GM04504 (cell line): ENCODE results near the gene TIMM29.
"Not testable (repeated sequence)": the region's sequence is repeated elsewhere in the genome, so short reads cannot be mapped to it uniquely, and the experiment has no call there.

ENCODE experiments used
- DNase-seq: peaks from one replicate; pipeline ENCODE4 v3.0.0-alpha.2; 2012; ENCODE audit warnings: low read depth

TIMM29 gene

GRCh38 chr19:10912619-10913018 lies 16.0 kb upstream of the TIMM29 start:
- no peak for DNase-seq

- no peak for DNase-seq
These were observed 14.8 kb upstream of the TIMM29 start for GRCh38 chr19:10913716-10914340.

GRCh38 chr19:10915130-10916091 lies 13.2 kb upstream of the TIMM29 start:
- DNase-seq = peak; percentile 92

- DNase-seq = no peak
These were observed 12.0 kb upstream of the TIMM29 start for GRCh38 chr19:10916602-10917001.

- no peak for DNase-seq
These were observed 10.3 kb upstream of the TIMM29 start for GRCh38 chr19:10918359-10918758.

- DNase-seq = no peak
These were observed 9.0 kb upstream of the TIMM29 start for GRCh38 chr19:10919352-10920287.

GRCh38 chr19:10920288-10920655 lies 8.3 kb upstream of the TIMM29 start:
- DNase-seq = no peak

- no peak for DNase-seq
These were observed 7.8 kb upstream of the TIMM29 start for GRCh38 chr19:10920781-10921180.

- DNase-seq = no peak
These were observed 7.3 kb upstream of the TIMM29 start for GRCh38 chr19:10921199-10921909.

- DNase-seq = no peak
These were observed 6.5 kb upstream of the TIMM29 start for GRCh38 chr19:10921910-10922637.

GRCh38 chr19:10922638-10923014 lies 6.0 kb upstream of the TIMM29 start:
- DNase-seq = no peak

GRCh38 chr19:10923260-10924112 lies 5.1 kb upstream of the TIMM29 start:
- DNase-seq = no peak

GRCh38 chr19:10924597-10924996 lies 4.0 kb upstream of the TIMM29 start:
- no peak for DNase-seq

GRCh38 chr19:10927730-10928562 lies 665 bp upstream of the TIMM29 start:
- no peak for DNase-seq

GRCh38 chr19:10929402-10929794 lies 787 bp downstream of the TIMM29 start:
- DNase-seq = no peak

- DNase-seq = no peak
These were observed 6.9 kb downstream of the TIMM29 start for GRCh38 chr19:10935371-10936059.

- DNase-seq = peak; percentile 55
These were observed 8.1 kb downstream of the TIMM29 start for GRCh38 chr19:10936661-10937084.

GRCh38 chr19:10941649-10942048 lies 13.0 kb downstream of the TIMM29 start:
- DNase-seq = not testable (repeated sequence)
